ENCODE results near the gene OSBPL5.

DNA sequence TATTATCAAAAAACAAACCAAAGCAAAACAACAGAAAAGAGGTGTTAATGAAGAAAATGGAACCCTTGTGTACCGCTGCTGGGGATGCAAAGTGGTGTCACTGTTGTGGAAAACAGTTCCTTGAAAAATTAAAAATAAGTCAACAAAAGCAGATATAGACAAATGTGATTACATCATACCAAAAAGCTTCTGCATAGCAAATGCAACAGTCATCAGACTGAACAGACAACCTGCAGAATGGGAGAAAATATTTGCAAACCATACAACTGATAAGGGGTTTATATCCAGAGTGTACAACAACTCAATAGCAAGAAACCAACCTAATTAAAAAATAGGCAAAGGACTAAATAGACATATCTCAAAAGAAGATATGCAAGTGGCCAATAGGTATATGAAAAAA lies 85.0 kb downstream of the OSBPL5 start:
- TF ChIP-seq NFRKB (IDR thresholded peaks at IDR 0.05), result no peak
- no peak for TF ChIP-seq BHLHE40 (IDR thresholded peaks at IDR 0.05; ENCODE audit: borderline replicate concordance)
- TF ChIP-seq ELF4 (IDR thresholded peaks at IDR 0.05), result no peak
- no peak for TF ChIP-seq SP1 (IDR thresholded peaks at IDR 0.05)
- TF ChIP-seq HDGF (IDR thresholded peaks at IDR 0.05; ENCODE audit: borderline replicate concordance), result no peak
- no peak for TF ChIP-seq SUZ12 (IDR thresholded peaks at IDR 0.05)
- no peak for TF ChIP-seq FOXK2 (IDR thresholded peaks at IDR 0.05)
- TF ChIP-seq FOXA1 (IDR thresholded peaks at IDR 0.05), result no peak
- no peak for TF ChIP-seq ZNF384 (IDR thresholded peaks at IDR 0.05)
- TF ChIP-seq CTBP1 (IDR thresholded peaks at IDR 0.05; ENCODE audit: borderline replicate concordance), result no peak
